Measurements from ENCODE around the gene IL36G.

IL36G gene

GRCh38 chr2:113025737-113026136 is 47.9 kb downstream of the IL36G start:
- no peak for DNase-seq

GRCh38 chr2:113027691-113028090 is 49.9 kb downstream of the IL36G start:
- DNase-seq: no peak

- DNase-seq: no peak
Measured at GRCh38 chr2:113028112-113028511, 50.3 kb downstream of the IL36G start.

- DNase-seq: no peak
Measured at GRCh38 chr2:113032737-113033136, 54.9 kb downstream of the IL36G start.

GRCh38 chr2:113034016-113034415 is 56.2 kb downstream of the IL36G start:
- DNase-seq: no peak

Measured in T1000 (cell line).